22Rv1 (cell line): ENCODE data around the gene PYROXD2.

Experiments used
- ZFX ChIP-seq: fragments of 450-650 bp; IDR thresholded peaks from 2 replicates; pipeline ENCODE4 v1.6.1; 2017; ENCODE audit warnings: antibody characterized with exemption, borderline replicate concordance
- TF ChIP-seq, protein P1 (sequence below): fragments of 450-650 bp; IDR thresholded peaks from 2 replicates; pipeline ENCODE4 v1.5.1; 2017; ENCODE audit warnings: mild to moderate bottlenecking

DNA sequence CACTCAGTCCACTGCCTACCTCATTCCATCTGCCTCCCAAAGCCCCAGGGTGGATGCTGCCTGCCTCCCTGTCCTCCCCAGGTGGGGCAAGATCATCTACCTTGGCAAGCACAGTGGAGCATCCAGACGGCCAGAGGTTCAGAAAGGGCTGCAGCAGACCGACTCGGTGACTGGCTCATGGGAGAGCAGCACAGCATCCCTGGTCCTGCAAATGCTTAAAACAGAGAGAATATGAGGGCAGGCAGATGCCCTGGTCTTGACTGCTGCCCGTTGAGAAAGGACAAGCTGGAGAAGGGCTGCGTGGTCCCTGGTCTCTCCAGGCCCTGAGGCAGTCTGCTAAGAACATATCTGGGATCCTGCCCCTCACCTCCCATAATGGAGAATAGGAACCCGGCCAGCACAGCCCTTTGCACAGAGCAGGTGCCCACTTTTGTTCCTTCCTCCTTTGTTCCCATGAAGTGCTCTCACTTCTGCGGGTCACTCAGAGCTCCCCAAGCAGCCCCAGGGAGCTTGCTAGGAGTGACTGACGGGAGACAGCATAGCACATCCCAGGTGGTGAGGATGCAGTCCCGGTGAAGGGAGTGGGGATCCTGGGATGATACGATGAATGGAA is 30.3 kb upstream of the PYROXD2 start:
- TF ChIP-seq, protein P1, sequence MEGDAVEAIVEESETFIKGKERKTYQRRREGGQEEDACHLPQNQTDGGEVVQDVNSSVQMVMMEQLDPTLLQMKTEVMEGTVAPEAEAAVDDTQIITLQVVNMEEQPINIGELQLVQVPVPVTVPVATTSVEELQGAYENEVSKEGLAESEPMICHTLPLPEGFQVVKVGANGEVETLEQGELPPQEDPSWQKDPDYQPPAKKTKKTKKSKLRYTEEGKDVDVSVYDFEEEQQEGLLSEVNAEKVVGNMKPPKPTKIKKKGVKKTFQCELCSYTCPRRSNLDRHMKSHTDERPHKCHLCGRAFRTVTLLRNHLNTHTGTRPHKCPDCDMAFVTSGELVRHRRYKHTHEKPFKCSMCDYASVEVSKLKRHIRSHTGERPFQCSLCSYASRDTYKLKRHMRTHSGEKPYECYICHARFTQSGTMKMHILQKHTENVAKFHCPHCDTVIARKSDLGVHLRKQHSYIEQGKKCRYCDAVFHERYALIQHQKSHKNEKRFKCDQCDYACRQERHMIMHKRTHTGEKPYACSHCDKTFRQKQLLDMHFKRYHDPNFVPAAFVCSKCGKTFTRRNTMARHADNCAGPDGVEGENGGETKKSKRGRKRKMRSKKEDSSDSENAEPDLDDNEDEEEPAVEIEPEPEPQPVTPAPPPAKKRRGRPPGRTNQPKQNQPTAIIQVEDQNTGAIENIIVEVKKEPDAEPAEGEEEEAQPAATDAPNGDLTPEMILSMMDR: no peak
- TF ChIP-seq ZFX: no peak
